ENCODE measurements around the gene LAG3.

LAG3 gene

GRCh38 chr12:6772726-6773589 lies 638 bp downstream of the LAG3 start:
- no peak for DNase-seq

GRCh38 chr12:6773590-6774351 lies 1.5 kb downstream of the LAG3 start:
- no peak for DNase-seq

GRCh38 chr12:6774499-6775062 lies 2.3 kb downstream of the LAG3 start:
- peak; percentile 64 for DNase-seq

GRCh38 chr12:6775185-6776174 lies 3.2 kb downstream of the LAG3 start:
- no peak for DNase-seq

- no peak for DNase-seq
Measured at GRCh38 chr12:6777386-6777785, 5.1 kb downstream of the LAG3 start.

GRCh38 chr12:6778217-6778573 lies 5.9 kb downstream of the LAG3 start:
- DNase-seq = no peak

- DNase-seq = peak; percentile 85
Measured at GRCh38 chr12:6778574-6779550, 6.5 kb downstream of the LAG3 start.

GRCh38 chr12:6779708-6780432 lies 7.5 kb downstream of the LAG3 start:
- DNase-seq = no peak

- no peak for DNase-seq
Measured at GRCh38 chr12:6780573-6780972, 8.3 kb downstream of the LAG3 start.

GRCh38 chr12:6782119-6782518 lies 9.8 kb downstream of the LAG3 start:
- DNase-seq = no peak

GRCh38 chr12:6782850-6783566 lies 10.7 kb downstream of the LAG3 start:
- DNase-seq = no peak

GRCh38 chr12:6783828-6784227 lies 11.5 kb downstream of the LAG3 start:
- no peak for DNase-seq

- no peak for DNase-seq
Measured at GRCh38 chr12:6784296-6784695, 12.0 kb downstream of the LAG3 start.

GRCh38 chr12:6784761-6785160 lies 12.4 kb downstream of the LAG3 start:
- no peak for DNase-seq

GRCh38 chr12:6786416-6787094 lies 14.2 kb downstream of the LAG3 start:
- no peak for DNase-seq

- no peak for DNase-seq
Measured at GRCh38 chr12:6787309-6787708, 15.0 kb downstream of the LAG3 start.

- DNase-seq = peak; percentile 66
Measured at GRCh38 chr12:6788972-6789924, 16.9 kb downstream of the LAG3 start, which contains the start of gene CD4. Gene CD4, plus strand, starts transcription at chr12:6789528. Its CDS starts 10,611 bp downstream, at chr12:6800139.

Measured in CD4-positive, alpha-beta T cell treated with Interleukin-4 for 4 hours (primary cell).